Activated CD4-positive, alpha-beta T cell treated with anti-CD3 and anti-CD28 coated beads, Interleukin-2, amount 50 U/mL, for 1 hour (primary cell): ENCODE results near the gene SBNO1.

Experiments used
- DNase-seq: peaks from one replicate; pipeline ENCODE4 v3.0.0-alpha.2; 2020

The SBNO1 gene

DNA sequence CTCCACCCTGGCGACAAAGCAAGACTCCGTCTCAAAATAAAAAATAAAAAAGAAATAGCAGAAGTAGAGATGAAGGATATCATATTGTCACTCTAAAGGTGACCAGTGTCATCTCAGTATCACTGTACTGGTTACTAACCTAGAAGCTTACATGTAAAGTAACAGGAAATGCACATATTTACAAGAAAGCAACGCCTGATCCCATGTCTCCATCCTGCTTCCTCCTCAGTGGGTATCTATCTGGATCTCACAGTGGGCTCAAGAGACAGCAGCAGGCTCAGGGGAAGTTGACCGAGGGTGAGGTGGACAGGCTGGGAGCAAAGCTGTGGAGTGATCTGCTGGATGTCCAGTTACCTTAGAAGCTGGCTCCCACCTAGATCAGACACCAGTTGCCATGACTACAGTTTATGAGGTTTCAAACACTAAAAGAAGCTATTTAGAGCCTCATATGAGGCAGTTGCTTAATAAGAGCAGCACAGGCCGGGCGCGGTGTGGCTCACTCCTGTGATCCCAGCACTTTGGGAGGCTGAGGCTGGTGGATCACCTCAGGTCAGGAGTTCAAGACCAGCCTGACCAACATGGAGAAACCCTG is 120.9 kb downstream of the SBNO1 start:
- DNase-seq: no peak

DNA sequence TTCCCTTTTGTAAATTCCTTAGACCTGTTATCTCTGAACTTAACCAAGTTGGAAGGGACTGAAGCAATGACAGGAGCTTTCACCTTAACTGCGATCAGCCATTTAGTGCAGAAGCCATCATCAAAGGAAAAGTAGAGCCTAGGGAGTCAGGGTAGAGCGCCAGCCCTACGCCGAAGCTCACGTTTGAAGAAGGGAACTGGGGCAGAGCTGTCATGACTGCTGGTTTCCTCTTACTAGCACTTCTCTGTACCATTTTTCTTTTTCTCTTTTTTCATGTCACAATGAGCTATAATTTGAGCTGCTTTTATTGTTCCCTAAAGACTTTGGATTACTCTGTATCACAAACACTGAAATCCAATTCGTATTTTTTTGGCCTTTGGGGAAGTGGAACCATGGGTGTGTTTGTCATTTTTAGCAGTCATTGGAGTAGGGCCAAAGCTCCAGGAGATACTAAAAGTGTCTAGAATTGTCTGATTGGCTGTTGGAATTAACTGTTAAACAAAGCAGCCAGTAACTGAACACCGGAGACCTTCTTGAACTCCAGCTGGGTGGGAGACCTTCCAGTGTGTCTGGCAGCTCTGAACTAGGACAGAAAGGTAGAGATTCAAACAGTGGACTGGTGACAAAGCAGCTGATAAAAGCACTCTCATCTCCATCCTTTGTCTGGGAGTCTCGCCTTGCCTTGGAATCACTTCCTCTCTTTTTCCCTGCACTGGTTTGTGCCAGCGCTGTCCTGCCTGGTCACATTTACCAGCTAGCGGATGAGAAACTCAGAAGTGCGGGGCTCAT is 122.3 kb downstream of the SBNO1 start:
- no peak for DNase-seq
